NCI-H1092 treated with DMSO at 0.1 percent for 48 hours (cell line): Measurements from ENCODE around the gene ITGA6.

ENCODE experiments used
- DNase-seq: peaks from one replicate; lab custom pipeline; 2025; lab: John Stamatoyannopoulos, UW

Gene ITGA6

GRCh38 chr2:172442072-172442895 lies 14.9 kb downstream of the ITGA6 start:
- no peak for DNase-seq

GRCh38 chr2:172445851-172446250 lies 18.5 kb downstream of the ITGA6 start:
- DNase-seq: no peak

GRCh38 chr2:172446474-172447063 lies 19.2 kb downstream of the ITGA6 start:
- no peak for DNase-seq

GRCh38 chr2:172447811-172448493 lies 20.6 kb downstream of the ITGA6 start:
- DNase-seq: no peak

- no peak for DNase-seq
Observed at GRCh38 chr2:172448544-172449267, 21.3 kb downstream of the ITGA6 start.

GRCh38 chr2:172449911-172450550 lies 22.6 kb downstream of the ITGA6 start:
- no peak for DNase-seq

GRCh38 chr2:172451923-172452322 lies 24.5 kb downstream of the ITGA6 start:
- DNase-seq: no peak

- no peak for DNase-seq
Observed at GRCh38 chr2:172452845-172453244, 25.5 kb downstream of the ITGA6 start.

- no peak for DNase-seq
Observed at GRCh38 chr2:172454404-172455120, 27.2 kb downstream of the ITGA6 start.

GRCh38 chr2:172455121-172455515 lies 27.7 kb downstream of the ITGA6 start:
- no peak for DNase-seq

DNA sequence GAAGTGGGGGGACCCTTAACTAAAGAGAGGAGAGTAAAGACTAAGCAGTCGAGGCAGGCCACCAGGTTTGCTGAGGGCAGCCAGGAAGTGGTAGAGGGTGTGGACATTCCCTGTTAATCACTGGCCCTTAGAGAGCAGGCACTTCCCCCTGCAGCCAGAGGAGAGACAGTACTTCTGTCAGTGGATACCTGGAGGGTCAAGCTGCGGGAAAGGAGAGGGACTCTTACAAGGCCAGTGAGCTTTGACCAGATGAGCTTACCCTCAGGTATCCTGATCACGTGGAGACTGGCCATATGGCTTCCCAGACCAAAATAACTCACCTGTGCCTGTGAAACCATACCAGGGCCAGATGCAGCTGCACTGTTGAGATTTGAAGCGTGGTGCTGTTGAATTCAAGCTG lies 28.6 kb downstream of the ITGA6 start:
- DNase-seq: no peak

GRCh38 chr2:172457536-172457935 lies 30.1 kb downstream of the ITGA6 start:
- no peak for DNase-seq

DNA sequence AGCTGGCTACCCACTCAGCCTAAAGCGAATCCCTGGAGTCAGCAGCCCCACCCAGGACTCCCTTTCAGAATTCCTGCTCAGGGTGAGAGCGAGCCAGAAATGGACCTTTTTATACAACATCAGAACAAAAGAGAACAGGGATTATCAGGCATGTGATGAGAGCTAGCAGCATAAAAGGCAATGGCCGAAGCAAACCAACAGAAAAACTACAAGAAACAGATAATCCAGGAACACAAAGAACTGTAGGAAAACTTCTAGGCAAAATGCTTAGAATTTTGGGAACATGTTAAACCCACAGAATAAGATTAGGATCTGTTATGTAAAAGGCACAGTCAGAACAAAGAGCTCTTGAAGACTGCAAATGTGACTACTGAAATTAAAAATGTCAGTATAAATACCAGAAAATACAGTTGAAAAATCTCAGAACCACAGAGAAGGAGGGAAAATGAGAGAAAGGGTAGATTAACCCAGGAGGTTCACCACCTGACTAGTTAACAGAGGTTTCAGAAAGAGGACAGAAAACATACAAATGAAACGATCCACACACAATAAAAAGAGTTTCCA lies 31.3 kb downstream of the ITGA6 start:
- DNase-seq: no peak

GRCh38 chr2:172460780-172461201 lies 33.4 kb downstream of the ITGA6 start:
- DNase-seq: no peak

- DNase-seq: peak; percentile 34
Observed at GRCh38 chr2:172461591-172462372, 34.4 kb downstream of the ITGA6 start.

GRCh38 chr2:172462373-172462848 lies 35.0 kb downstream of the ITGA6 start:
- DNase-seq: no peak

DNA sequence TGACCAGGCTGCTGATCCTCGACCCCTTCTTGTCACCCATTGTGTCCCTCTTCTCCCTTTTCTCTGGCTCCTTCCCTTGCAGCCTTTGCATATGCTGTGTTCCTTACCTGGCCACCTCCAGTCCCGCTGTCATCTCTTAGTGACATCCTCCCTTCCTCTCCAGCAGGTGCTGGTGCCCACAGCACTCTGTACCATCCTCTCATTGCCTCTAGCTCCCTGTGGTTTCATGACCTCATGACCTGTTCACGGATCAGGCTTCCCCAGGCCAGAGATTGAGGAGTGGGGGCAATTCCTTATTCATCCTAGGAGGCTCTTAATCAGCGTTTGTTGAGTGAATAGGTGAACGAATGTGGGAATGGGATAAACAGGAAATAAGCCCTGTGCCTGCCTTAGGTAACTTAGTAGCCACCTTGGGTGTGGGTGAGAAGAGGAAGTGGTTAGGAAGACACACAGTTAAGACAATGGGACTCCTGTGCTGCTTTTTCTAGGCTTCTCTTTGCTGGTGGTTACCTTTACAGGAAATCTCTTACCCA lies 35.5 kb downstream of the ITGA6 start:
- no peak for DNase-seq

GRCh38 chr2:172464400-172465129 lies 37.2 kb downstream of the ITGA6 start:
- no peak for DNase-seq
